Measurements from ENCODE around the gene MEIOC. TPM values are rescaled to one million over a fixed set of nuclear protein-coding genes. Genes with fewer than 3 reads are reported as not detected.

Gene MEIOC
- total RNA-seq, 1 experiment from 2014 or later = 5.0 TPM

DNA sequence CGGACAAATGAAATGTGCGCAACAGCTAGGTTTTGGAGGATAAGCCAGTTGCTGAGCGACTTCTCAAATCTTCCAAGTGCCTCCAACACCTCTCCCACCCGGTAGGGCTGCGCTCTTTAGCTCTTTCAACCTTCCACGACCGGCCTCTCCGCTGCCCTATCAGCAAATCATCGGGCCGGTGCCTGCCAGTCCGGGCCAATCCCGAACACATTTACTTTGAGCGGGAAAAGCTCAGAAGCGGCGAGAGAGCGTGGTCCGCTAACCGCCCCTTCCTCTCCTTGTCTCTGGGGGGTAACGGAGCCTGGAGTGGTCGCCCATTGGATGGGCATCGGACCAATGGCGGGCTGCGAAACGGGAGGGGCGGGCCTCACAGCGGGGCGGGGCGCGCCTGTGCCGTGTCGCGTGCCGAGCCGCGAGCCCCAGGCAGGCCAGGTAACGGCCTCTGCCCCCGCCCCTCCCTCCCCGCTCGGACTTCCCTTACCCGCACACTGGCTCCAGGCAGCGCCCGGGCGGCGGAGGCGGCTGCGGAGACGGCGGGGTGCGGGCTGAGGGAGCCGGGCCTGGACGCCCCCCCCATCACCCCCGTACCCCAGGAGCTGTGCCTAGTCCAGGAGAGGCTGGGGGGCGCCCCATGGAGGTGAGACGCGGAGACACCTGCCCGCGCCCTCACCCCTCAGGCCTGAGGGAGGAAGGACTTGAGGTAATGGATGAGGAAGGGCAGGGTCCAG lies at the start of gene MEIOC (continued):
- TF ChIP-seq, protein P1, sequence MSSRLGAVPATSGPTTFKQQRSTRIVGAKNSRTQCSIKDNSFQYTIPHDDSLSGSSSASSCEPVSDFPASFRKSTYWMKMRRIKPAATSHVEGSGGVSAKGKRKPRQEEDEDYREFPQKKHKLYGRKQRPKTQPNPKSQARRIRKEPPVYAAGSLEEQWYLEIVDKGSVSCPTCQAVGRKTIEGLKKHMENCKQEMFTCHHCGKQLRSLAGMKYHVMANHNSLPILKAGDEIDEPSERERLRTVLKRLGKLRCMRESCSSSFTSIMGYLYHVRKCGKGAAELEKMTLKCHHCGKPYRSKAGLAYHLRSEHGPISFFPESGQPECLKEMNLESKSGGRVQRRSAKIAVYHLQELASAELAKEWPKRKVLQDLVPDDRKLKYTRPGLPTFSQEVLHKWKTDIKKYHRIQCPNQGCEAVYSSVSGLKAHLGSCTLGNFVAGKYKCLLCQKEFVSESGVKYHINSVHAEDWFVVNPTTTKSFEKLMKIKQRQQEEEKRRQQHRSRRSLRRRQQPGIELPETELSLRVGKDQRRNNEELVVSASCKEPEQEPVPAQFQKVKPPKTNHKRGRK (CRISPR knock-in tag; IDR thresholded peaks at IDR 0.05; ENCODE audit: borderline replicate concordance) = no peak
- TF ChIP-seq NR1H2 (CRISPR knock-in tag; IDR thresholded peaks at IDR 0.05) = no peak
- TF ChIP-seq, protein P2, sequence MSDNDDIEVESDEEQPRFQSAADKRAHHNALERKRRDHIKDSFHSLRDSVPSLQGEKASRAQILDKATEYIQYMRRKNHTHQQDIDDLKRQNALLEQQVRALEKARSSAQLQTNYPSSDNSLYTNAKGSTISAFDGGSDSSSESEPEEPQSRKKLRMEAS (CRISPR knock-in tag; IDR thresholded peaks at IDR 0.05) = peak; percentile 100
- peak; percentile 90; the same call in 1 of the 2 replicates for TF ChIP-seq ATF1 (CRISPR knock-in tag; IDR thresholded peaks at IDR 0.05)
- no peak for TF ChIP-seq EMX1 (CRISPR knock-in tag; IDR thresholded peaks at IDR 0.05)
- TF ChIP-seq GRHL2 (CRISPR knock-in tag; IDR thresholded peaks at IDR 0.05; ENCODE audit: insufficient replicate concordance, severe bottlenecking) = no peak
- peak; percentile 72 for TF ChIP-seq USF1 (CRISPR knock-in tag; IDR thresholded peaks at IDR 0.05)
- peak; percentile 99 for TF ChIP-seq ZNF232 (CRISPR knock-in tag; IDR thresholded peaks at IDR 0.05)
- TF ChIP-seq, protein P3, sequence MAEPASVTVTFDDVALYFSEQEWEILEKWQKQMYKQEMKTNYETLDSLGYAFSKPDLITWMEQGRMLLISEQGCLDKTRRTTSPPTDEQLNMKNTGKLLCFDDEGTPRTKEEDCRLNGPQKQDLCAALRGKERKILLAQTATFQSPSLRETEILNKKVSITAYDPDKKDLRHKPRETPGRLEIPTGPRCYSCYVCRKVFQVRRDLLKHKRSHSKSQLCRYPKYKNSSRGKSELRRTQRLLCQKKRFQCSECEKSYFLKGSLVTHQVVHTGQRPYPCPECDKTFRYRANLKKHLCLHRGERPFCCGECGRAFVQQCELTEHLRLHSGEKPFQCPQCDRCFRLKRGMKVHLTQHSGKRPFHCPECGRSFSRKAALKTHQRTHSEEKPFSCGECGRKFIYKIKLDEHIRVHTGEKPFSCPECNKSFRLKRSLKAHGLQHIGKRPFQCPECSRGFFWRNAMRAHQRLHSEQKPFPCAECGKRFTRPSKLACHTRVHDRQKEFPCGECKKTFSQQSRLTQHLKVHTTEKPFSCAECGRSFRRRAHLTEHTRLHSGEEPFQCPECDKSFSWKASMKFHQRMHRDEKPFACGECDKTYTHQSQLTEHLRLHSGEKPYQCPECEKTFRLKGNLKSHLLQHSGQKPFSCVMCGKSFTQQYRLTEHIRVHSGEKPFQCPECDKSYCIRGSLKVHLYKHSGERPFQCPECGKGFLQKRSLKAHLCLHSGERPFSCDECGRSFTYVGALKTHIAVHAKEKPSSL (CRISPR knock-in tag; conservative IDR thresholded peaks at IDR 0.05) = no peak
- TF ChIP-seq ELF4 (CRISPR knock-in tag; IDR thresholded peaks at IDR 0.05; ENCODE audit: low read depth) = peak; percentile 92; the same call in 1 of the 2 replicates
- TF ChIP-seq PRRX2 (CRISPR knock-in tag; IDR thresholded peaks at IDR 0.05) = no peak
- TF ChIP-seq FOXK1 (CRISPR knock-in tag; IDR thresholded peaks at IDR 0.05) = peak; percentile 86
- peak; percentile 95 for TF ChIP-seq RELA (CRISPR knock-in tag; IDR thresholded peaks at IDR 0.05; ENCODE audit: borderline replicate concordance)
- TF ChIP-seq IRF2 (CRISPR knock-in tag; IDR thresholded peaks at IDR 0.05; ENCODE audit: borderline replicate concordance, low read depth) = no peak
- 0 out of 2 replicates have a peak, but pooled peaks have one; percentile 9 for TF ChIP-seq PRDM15 (CRISPR knock-in tag; IDR thresholded peaks at IDR 0.05)
- peak; percentile 97 for TF ChIP-seq ESRRA (CRISPR knock-in tag; IDR thresholded peaks at IDR 0.05; ENCODE audit: borderline replicate concordance)
- TF ChIP-seq, protein P4, sequence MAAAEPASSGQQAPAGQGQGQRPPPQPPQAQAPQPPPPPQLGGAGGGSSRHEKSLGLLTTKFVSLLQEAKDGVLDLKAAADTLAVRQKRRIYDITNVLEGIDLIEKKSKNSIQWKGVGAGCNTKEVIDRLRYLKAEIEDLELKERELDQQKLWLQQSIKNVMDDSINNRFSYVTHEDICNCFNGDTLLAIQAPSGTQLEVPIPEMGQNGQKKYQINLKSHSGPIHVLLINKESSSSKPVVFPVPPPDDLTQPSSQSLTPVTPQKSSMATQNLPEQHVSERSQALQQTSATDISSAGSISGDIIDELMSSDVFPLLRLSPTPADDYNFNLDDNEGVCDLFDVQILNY (CRISPR knock-in tag; IDR thresholded peaks at IDR 0.05) = peak; percentile 99
- TF ChIP-seq ETV6 (CRISPR knock-in tag; IDR thresholded peaks at IDR 0.05) = peak; percentile 91
- no peak for TF ChIP-seq FOXJ3 (CRISPR knock-in tag; IDR thresholded peaks at IDR 0.05; ENCODE audit: borderline replicate concordance)
- TF ChIP-seq, protein P5, sequence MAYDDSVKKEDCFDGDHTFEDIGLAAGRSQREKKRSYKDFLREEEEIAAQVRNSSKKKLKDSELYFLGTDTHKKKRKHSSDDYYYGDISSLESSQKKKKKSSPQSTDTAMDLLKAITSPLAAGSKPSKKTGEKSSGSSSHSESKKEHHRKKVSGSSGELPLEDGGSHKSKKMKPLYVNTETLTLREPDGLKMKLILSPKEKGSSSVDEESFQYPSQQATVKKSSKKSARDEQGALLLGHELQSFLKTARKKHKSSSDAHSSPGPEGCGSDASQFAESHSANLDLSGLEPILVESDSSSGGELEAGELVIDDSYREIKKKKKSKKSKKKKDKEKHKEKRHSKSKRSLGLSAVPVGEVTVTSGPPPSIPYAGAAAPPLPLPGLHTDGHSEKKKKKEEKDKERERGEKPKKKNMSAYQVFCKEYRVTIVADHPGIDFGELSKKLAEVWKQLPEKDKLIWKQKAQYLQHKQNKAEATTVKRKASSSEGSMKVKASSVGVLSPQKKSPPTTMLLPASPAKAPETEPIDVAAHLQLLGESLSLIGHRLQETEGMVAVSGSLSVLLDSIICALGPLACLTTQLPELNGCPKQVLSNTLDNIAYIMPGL (CRISPR knock-in tag; IDR thresholded peaks at IDR 0.05) = peak; percentile 71
- no peak for TF ChIP-seq ZNF219 (CRISPR knock-in tag; IDR thresholded peaks at IDR 0.05; ENCODE audit: borderline replicate concordance)
- peak; percentile 99 for TF ChIP-seq MYBL2 (CRISPR knock-in tag; IDR thresholded peaks at IDR 0.05)
- no peak for TF ChIP-seq GTF2I (CRISPR knock-in tag; conservative IDR thresholded peaks at IDR 0.05)
- TF ChIP-seq MXD4 (CRISPR knock-in tag; IDR thresholded peaks at IDR 0.05; ENCODE audit: borderline replicate concordance) = no peak
- peak; percentile 51 for TF ChIP-seq USF2 (CRISPR knock-in tag; IDR thresholded peaks at IDR 0.05)
- peak; percentile 97 for TF ChIP-seq ZBTB21 (CRISPR knock-in tag; IDR thresholded peaks at IDR 0.05; ENCODE audit: borderline replicate concordance)
- no peak for TF ChIP-seq HMGA2 (CRISPR knock-in tag; IDR thresholded peaks at IDR 0.05)

All from WTC11 (cell line).